ENCODE data around the gene PTPRA. TPM values are rescaled to one million over a fixed set of nuclear protein-coding genes. Genes with fewer than 3 reads are reported as not detected.

The PTPRA gene
- total and polyA plus RNA-seq, 2 of the 13 experiments (the other 11 are each of a cell fraction or from before 2014, with no cell fraction given): 47.2 to 127 TPM

GRCh38 chr20:3045816-3046676 is 172.8 kb downstream of the PTPRA start, which contains the start of gene MRPS26 (continued):
- peak; percentile 94 for TF ChIP-seq ASH2L (IDR thresholded peaks at IDR 0.05; ENCODE audit: insufficient read length, low read depth, low read length)
- TF ChIP-seq ZBTB40 (IDR thresholded peaks at IDR 0.05): no peak
- peak; percentile 94 for TF ChIP-seq ZBTB40 (CRISPR knock-in tag; IDR thresholded peaks at IDR 0.05)
- peak; percentile 95 for TF ChIP-seq ZNF274 (CRISPR knock-in tag; IDR thresholded peaks at IDR 0.05)
- TF ChIP-seq PAF1 (CRISPR knock-in tag; IDR thresholded peaks at IDR 0.05): no peak
- TF ChIP-seq FIP1L1 (IDR thresholded peaks at IDR 0.05; ENCODE audit: borderline replicate concordance, insufficient read depth, low read depth, low read length): peak; percentile 98; the same call in 1 of the 2 replicates
- peak; percentile 99 for TF ChIP-seq AGO2 (optimal IDR thresholded peaks at IDR 0.05; ENCODE audit: low read depth, low read length)
- TF ChIP-seq NR2F2 (IDR thresholded peaks at IDR 0.05; ENCODE audit: borderline replicate concordance, low read depth): peak; percentile 69; the same call in 1 of the 2 replicates
- TF ChIP-seq NFE2 (CRISPR knock-in tag; IDR thresholded peaks at IDR 0.05): no peak
- TF ChIP-seq ZKSCAN5 (CRISPR knock-in tag; IDR thresholded peaks at IDR 0.05): peak; percentile 51; the same call in 1 of the 2 replicates
- TF ChIP-seq RORA (CRISPR knock-in tag; IDR thresholded peaks at IDR 0.05): no peak
- peak; percentile 100 for TF ChIP-seq ZSCAN31 (CRISPR knock-in tag; IDR thresholded peaks at IDR 0.05; ENCODE audit: low read depth)
- TF ChIP-seq ZNF816 (CRISPR knock-in tag; IDR thresholded peaks at IDR 0.05; ENCODE audit: borderline replicate concordance): 0 out of 2 replicates have a peak, but pooled peaks have one; percentile 74
- peak; percentile 100 for TF ChIP-seq ZFY (CRISPR knock-in tag; IDR thresholded peaks at IDR 0.05)
- no peak for TF ChIP-seq MTF1 (CRISPR knock-in tag; IDR thresholded peaks at IDR 0.05)
- TF ChIP-seq ZNF253 (CRISPR knock-in tag; IDR thresholded peaks at IDR 0.05; ENCODE audit: borderline replicate concordance): peak; percentile 28; the same call in 1 of the 2 replicates
- TF ChIP-seq ZUFSP (CRISPR knock-in tag; IDR thresholded peaks at IDR 0.05; ENCODE audit: borderline replicate concordance): no peak
- TF ChIP-seq HMG20A (CRISPR knock-in tag; IDR thresholded peaks at IDR 0.05; ENCODE audit: borderline replicate concordance): 0 out of 2 replicates have a peak, but pooled peaks have one; percentile 31
- TF ChIP-seq NR2C2 (CRISPR knock-in tag; IDR thresholded peaks at IDR 0.05; ENCODE audit: borderline replicate concordance): peak; percentile 99
